NCI-H748 (cell line): ENCODE results near the gene ZDHHC17.
"Not testable (repeated sequence)": the region's sequence is repeated elsewhere in the genome, so short reads cannot be mapped to it uniquely, and the experiment has no call there.

ENCODE experiments used
- DNase-seq: peaks from one replicate; lab custom pipeline; 2025; ENCODE audit not compliant: unreplicated experiment; lab: John Stamatoyannopoulos, UW

ZDHHC17 gene

GRCh38 chr12:76766161-76766560 lies 2.2 kb downstream of the ZDHHC17 start:
- no peak for DNase-seq

- no peak for DNase-seq
Measured at GRCh38 chr12:76768576-76768975, 4.7 kb downstream of the ZDHHC17 start.

GRCh38 chr12:76777765-76778216 lies 13.9 kb downstream of the ZDHHC17 start:
- no peak for DNase-seq

GRCh38 chr12:76778364-76778763 lies 14.4 kb downstream of the ZDHHC17 start:
- no peak for DNase-seq

GRCh38 chr12:76779310-76779709 lies 15.4 kb downstream of the ZDHHC17 start:
- not testable (repeated sequence) for DNase-seq

GRCh38 chr12:76781321-76781720 lies 17.4 kb downstream of the ZDHHC17 start:
- DNase-seq = no peak

- no peak for DNase-seq
Measured at GRCh38 chr12:76782526-76782925, 18.6 kb downstream of the ZDHHC17 start.

- no peak for DNase-seq
Measured at GRCh38 chr12:76784600-76785051, 20.7 kb downstream of the ZDHHC17 start.

- DNase-seq = no peak
Measured at GRCh38 chr12:76785407-76785806, 21.5 kb downstream of the ZDHHC17 start.

- DNase-seq = no peak
Measured at GRCh38 chr12:76786986-76787385, 23.1 kb downstream of the ZDHHC17 start.

GRCh38 chr12:76787689-76788088 lies 23.8 kb downstream of the ZDHHC17 start:
- DNase-seq = no peak

- no peak for DNase-seq
Measured at GRCh38 chr12:76789335-76790050, 25.6 kb downstream of the ZDHHC17 start.

GRCh38 chr12:76790564-76791552 lies 26.9 kb downstream of the ZDHHC17 start:
- peak; percentile 32 for DNase-seq

GRCh38 chr12:76792828-76793227 lies 28.9 kb downstream of the ZDHHC17 start:
- DNase-seq = no peak

GRCh38 chr12:76798864-76799263 lies 34.9 kb downstream of the ZDHHC17 start:
- DNase-seq = no peak

GRCh38 chr12:76799362-76799761 lies 35.4 kb downstream of the ZDHHC17 start:
- no peak for DNase-seq

- no peak for DNase-seq
Measured at GRCh38 chr12:76802060-76802459, 38.1 kb downstream of the ZDHHC17 start.

GRCh38 chr12:76804435-76804976 lies 40.6 kb downstream of the ZDHHC17 start:
- DNase-seq = no peak

- DNase-seq = no peak
Measured at GRCh38 chr12:76810671-76811419, 46.9 kb downstream of the ZDHHC17 start.

- DNase-seq = no peak
Measured at GRCh38 chr12:76811976-76812375, 48.1 kb downstream of the ZDHHC17 start.

- no peak for DNase-seq
Measured at GRCh38 chr12:76813265-76813664, 49.4 kb downstream of the ZDHHC17 start.
